HG03521 (cell line): ENCODE results near the gene TFE3.
"Not testable (repeated sequence)": the region's sequence is repeated elsewhere in the genome, so short reads cannot be mapped to it uniquely, and the experiment has no call there.

Experiments
- ATAC-seq: cut with Tn5 transposase; IDR thresholded peaks from one replicate; pipeline ENCODE4 v1.9.1; 2021; ENCODE audit warnings: mild to moderate bottlenecking, moderate library complexity; ENCODE audit not compliant: unreplicated experiment

The TFE3 gene

DNA sequence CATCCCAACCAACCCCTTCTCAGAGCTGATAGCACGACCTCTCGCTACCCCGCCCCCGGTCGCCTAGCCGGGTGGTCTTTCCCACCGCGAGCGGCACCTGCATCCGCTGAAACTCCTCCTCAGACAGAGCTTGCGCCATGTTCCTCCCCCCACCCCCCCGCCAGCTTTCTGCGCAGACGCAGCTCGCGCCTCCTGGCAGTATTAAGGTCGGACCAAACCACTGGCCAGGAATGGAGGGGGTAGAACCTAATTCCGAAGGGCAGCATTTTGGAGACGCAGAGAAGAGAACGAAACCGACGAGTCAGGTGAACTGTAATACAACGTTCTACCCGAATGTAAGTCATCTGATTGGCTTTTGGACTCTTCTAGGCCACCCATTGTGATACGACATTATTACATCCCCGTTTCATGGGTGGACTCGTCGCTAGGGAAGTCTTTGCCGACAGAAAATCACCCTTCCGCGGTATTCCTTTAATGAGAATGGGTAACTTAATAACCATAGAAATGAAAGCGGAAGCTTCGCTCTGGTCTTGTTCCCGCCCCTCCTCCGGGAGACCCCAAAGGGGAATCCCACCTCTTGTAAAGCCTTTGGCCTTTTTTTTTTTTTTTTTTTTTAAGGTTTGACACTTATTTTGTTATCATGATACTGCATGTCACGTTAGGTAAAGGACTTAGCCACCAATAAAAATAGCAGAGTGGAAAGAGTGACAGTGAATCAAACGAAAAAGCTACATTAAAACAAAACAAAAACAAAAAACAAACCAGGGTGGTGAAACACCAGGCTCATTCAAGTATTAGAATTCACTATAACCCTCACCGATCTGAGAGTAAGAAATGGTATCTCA, 40.8 kb downstream of the TFE3 start, which contains the start of gene GRIPAP1:
Gene GRIPAP1 (minus strand): TSS at position 174 of the 845 bp plus-strand sequence. CDS start 35 bp downstream, at position 139.
- peak; percentile 86 for ATAC-seq

DNA sequence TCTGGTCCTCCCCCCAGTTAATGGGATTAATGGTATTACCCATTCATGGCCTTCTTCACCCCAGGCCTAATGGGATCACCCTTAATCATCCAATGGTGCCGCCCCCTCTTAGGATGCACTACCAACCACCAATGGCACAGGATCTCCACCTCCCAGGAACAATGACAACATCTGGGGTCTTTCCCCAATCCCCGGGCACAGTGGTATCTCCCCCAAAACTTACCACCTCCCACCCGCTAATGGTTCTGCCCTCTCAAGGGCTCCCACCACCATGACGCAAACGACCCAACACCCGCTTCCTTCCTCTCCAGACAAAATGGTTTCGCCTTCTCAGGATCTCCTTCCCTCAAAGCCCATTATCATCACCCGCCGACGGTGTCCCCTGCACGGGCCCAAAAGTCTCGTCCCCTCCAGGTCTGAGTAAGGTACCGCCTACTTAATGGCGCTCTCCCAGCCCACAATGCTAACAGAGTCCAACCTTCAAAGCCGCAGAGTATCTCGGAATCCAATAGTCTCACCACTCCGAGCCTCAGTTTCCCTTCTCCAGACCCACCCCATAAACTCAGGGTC, 41.6 kb downstream of the TFE3 start:
- ATAC-seq, result peak; percentile 25

DNA sequence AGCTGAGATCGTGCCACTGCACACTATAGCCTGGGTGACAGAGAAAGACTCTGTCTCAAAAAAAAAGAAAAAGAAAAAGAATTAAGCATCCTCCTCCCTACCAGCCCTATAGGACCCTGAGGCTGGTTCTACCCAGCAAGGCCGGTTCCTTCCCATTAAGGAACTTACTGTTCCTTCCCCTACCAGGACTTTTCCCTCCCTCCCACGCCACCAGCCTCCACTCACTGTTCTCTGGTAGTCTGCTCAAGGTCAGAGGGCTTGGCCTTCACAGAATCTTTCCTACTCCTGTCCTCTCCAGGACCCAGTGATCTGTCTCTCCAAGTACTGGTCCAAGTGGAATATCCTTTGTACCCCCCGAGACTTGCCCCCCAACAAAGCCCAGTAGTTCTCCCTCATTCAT, 42.5 kb downstream of the TFE3 start:
- no peak for ATAC-seq

DNA sequence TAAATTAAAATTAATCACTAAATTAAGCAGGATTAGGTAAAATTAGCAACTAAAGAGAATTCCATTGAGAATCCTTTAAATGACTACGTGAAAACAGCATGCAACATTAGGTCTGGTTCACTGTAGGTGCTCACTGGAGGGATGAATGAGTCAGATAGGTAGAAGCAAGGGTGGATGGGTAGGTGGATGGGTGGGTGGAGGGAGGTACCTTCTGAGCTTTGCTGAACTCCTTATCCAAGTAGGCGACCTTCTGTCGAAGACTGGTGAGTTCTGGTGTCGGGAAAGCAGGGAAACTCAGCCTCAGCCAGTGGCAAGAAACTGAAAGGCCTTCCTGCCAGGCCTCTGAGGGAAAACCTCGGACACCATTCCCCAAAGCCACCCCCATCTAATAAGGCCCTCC, 44.1 kb downstream of the TFE3 start:
- ATAC-seq, result no peak

DNA sequence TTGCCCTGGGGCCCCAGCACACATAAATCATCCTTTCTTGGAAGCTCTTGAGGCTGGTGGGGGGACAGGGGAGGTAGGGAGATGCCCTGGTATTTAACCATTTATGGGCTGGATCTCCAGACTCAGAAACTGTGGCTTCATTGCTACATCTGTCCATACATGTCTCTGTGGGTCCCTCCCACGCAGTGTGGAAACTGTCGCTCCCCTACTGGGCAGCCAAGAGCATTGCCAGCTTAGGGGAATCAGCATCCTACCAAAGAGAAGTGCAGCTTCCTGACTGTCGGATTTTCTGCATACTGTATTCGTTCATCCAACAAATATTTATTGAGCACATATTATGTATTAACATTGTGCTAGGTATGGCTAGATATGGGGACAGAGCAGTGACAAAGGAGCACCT, 44.8 kb downstream of the TFE3 start:
- no peak for ATAC-seq

DNA sequence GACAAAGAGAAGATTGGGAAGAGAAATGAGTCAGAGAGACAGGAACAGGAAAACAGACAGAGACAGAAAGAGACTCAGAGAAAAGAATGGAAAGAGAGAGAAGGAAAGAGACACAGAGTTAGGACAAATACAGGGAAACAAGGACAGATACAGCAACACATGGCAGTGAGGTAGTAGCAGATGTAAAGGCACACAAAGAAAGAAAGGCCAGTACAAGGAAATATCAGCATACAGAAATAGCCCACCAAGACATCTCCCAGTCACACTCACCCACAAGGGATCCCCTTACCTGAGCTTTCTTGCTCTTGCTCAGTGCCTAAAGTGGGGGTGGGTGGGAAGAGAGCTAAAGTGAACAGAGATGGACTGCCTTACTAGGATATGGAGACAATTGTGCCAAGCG, 45.3 kb downstream of the TFE3 start:
- no peak for ATAC-seq

DNA sequence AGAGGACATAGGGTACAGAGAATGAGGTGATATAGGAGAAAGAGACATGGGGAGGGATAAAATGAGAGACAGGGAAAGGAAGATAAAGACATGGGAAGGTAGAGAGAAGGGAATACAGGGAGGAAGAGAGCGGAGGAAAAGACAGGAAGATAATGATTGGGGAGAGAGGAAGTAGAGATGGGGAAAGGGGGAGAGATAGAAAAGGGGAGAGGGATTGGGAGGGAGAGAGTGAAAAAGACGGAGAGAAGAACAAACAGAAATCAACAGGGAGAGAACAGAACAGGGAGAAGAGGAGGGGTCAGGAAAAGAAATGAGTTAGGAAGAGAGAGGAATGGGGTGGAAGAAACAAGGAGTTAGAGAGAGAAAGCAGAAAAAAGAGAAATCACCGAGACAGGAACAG, 45.7 kb downstream of the TFE3 start:
- no peak for ATAC-seq

DNA sequence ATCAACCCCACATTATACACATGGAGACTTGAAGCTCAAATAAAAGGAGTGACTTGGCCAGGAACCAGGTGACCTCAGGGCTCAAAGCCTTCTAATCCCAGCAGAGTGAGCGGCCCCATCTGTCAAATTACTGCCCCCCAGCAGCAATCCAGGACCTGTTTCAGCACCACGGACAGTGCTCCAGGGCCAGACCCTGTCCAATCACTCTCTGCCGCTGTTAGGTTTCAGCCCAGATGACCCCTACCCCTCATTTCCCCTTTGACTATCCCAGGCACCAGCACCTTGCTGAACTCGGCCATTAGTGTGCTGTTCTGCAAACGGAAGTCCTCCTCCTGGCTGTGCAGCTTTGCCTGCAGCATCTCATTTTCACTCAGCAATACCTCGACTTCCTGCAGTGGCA, 46.2 kb downstream of the TFE3 start:
- no peak for ATAC-seq

DNA sequence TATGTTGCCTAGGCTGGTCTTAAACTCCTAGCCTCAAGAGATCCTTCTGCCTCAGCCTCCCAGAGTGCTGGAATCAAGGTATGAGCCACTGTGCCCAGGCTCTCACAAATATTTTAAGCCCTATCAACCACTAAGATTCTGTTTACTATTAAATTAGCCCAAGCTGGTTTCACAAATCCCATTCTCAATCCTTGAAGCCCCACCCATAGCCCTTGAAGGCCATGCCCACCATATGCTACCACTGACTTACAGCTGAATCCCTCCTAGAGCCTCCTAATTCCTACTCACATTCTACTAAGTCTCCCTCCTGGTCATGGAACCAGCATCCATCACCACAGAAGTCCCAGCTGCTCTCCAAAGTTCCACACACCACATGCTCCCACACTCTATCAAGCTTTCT, 50.8 kb downstream of the TFE3 start:
- ATAC-seq, result no peak

DNA sequence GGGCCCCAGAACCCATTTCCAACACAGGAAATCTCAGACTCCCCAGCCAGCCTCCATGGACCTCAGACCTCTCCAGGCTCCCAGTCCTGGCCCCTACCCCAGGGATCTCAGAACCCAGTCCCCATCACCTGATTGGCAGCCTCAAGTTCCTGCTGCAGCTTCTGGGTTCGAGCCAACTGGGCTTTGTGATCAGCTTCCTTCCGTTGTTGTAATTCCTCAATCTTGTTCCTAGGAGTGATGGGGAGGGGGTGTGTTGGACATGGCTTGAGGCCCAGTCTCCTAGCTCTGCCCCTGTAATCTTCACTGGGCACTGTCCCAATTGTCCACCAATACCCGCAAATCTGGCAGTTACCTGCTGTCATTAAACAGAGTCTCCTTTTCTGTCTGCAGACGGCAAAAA, 53.7 kb downstream of the TFE3 start:
- ATAC-seq, result no peak

DNA sequence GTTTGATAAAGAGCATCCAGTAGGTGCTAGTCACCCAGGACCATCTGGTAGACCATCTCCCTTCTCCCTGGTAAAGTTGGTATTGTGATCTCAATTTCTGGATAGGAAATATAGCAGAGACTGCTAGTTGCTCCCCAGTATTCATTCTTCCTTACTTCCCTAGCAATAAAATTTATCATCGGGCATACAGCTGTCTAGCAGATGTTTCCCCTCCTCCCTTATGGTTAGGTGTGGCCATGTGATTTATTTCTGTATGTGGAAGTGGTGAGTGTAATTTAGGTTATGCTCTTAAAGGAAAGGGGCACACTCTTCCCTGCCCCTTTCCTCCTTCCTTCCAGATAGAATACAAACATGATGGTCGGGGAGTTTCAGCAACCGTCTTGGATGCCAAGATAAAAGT, 59.3 kb downstream of the TFE3 start:
- ATAC-seq, result no peak

DNA sequence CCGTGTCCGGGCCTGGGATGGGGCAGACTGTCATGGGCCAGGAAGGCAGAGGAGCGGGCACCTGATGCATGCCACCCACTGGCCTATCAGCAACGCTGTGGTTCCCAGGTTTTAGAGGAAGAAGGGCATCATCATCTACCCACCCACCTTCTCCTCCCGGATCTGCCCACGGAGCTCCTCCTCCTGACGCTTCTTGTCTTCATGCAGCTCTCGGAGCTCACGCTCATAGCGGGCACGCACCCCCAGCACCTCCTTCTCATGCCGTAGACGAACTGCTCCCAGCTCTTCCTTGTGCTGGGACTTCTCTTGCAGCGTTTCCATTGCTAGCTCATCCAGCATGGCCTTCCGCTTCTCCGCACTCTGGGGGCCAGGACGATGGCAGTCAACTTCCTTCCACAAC, 60.1 kb downstream of the TFE3 start:
- no peak for ATAC-seq

DNA sequence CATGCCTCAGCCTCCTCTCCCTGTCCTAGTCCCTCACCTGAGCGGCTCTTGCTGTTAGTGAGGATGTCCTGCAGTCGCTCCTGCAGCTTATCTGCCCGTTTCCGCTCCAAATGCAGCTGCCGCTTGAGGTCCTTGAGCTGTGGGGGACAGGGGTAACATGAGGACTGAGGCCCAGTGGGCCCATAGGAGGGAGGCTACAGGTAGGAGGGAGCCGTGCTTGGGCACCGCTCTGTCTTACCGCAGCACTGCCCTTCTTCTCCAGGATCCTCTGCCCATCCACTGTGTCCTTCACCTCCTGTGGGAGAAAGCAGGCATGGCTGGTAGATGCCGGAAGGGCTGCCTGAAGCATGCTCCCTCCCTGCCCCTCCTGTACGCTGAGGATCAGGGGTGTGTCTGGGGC, 62.0 kb downstream of the TFE3 start:
- ATAC-seq, result no peak

DNA sequence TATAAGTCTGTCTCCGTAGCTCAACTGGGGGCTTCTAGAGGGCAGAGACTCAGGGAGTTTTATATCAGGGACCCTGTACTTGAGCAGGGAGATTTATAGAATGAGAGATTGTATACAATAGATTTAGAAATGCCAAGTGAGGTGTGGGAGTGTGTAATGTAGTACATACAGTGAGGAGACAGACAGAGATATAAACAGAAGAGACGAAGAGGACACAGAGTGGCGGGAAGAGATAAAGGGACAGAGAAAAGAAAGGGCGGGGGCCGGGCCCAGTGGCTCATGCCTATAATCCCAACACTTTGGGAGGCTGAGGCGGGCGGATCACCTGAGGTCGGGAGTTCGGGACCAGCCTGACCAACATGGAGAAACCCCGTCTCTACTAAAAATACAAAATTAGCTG, 62.8 kb downstream of the TFE3 start:
- ATAC-seq, result not testable (repeated sequence)
